ENCODE measurements around the gene ERAS.

The ERAS gene

DNA sequence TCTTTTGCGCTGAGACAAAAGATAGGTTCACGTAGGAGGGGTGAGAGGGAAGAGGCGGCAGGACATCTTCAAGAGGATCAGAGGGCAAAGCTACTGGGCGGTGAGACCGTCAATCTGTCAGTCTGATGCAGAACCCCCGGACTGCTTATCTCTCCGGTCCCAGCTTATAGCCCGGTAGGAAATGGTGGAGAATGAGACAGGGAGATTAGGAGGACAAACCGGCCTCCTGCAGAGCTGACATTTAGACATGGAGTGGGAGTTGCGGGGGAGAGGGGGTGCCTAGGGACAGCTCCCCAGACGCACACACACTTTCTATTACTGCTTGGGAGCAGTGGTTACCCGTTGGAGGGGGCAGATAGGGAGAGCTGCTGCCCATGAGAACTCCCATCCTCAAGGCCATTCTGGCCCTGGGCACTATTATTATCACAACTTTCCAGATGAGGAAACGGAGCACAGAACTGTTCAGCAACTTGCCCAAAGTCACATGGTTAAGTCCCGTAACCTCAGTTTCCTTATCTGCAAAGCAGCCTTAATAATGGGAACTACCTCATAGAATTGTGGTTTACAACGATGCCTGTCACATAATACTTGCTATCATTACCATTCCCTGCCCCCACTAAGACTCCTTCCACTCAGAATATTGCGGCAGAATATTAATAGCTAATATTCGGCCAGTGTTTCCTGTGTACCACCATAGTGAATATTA, 25.6 kb upstream of the ERAS start:
- TF ChIP-seq ZNF384 (IDR thresholded peaks at IDR 0.05) (no peak), BHLHE40 (IDR thresholded peaks at IDR 0.05; ENCODE audit: borderline replicate concordance) (no peak), HDGF (IDR thresholded peaks at IDR 0.05; ENCODE audit: borderline replicate concordance) (no peak), FOXA1 (IDR thresholded peaks at IDR 0.05) (no peak), FOXM1 (IDR thresholded peaks at IDR 0.05; ENCODE audit: borderline replicate concordance) (no peak), ELF4 (IDR thresholded peaks at IDR 0.05) (no peak), NFRKB (IDR thresholded peaks at IDR 0.05) (no peak), TARDBP (IDR thresholded peaks at IDR 0.05) (no peak), ARNT (IDR thresholded peaks at IDR 0.05) (no peak), CTBP1 (IDR thresholded peaks at IDR 0.05; ENCODE audit: borderline replicate concordance) (no peak), SP1 (IDR thresholded peaks at IDR 0.05) (no peak), LEF1 (IDR thresholded peaks at IDR 0.05; ENCODE audit: borderline replicate concordance) (no peak)
- TF ChIP-seq, protein P1, sequence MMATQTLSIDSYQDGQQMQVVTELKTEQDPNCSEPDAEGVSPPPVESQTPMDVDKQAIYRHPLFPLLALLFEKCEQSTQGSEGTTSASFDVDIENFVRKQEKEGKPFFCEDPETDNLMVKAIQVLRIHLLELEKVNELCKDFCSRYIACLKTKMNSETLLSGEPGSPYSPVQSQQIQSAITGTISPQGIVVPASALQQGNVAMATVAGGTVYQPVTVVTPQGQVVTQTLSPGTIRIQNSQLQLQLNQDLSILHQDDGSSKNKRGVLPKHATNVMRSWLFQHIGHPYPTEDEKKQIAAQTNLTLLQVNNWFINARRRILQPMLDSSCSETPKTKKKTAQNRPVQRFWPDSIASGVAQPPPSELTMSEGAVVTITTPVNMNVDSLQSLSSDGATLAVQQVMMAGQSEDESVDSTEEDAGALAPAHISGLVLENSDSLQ (IDR thresholded peaks at IDR 0.05) = no peak
- no peak for DNase-seq (ENCODE audit: extremely low spot score)
- ChIA-PET POLR2A (interaction anchor here (1.1 to 2.1 kb wide), 5 partner anchors 8 to 104 kb away, joined by 3 to 20 read pairs (median 5); partner anchors contain the start of genes PQBP1, SUV39H1 and TIMM17B), CTCF (no interaction called here)

DNA sequence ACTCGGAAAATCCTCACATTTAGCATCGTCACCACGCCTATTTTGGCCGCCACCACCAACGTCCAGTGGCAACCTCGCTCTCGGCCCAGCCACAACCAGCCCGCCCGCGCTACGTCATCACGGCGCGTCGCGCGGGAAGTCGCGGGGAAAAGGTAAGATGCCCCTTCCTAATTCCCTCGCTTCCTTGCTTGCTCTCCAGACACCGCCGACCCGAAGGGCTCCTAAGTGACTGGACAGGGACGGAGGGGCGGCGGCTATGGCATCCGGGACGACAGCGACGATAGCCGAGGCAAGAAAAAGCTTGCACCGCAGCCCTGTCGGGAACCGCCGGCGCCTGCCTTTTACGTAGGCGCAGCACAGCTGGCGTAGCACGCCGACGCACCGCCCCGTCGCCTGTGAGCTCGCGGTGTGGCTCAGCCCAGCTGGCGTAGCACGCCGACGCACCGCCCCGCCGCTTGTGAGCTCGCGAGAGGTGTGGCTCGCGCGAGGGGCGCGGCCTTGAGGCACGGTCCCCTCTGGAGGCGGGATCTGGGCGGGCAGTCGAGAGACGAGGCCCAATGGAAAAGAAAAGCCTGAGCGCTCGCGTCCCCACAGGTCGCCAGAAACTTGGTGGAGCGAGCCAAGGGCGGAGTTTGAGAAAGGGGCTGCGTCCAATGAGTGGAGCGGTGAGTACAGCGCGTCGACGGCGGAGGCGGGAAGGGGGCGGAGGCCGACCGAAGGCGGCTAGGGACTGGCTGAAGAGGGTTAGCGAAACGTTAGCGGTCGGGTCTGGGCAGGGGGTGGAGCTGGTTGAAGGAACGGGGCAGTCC, 24.8 kb upstream of the ERAS start, which contains the start of gene HDAC6:
Gene HDAC6, plus strand, starts transcription at position 788 of the 809 bp plus-strand sequence. CDS start 626 bp downstream, outside the sequence.
- POLR2A ChIA-PET = interaction anchor here (0.6 to 2.1 kb wide), 9 partner anchors 9 to 118 kb away, joined by 3 to 20 read pairs (median 4); partner anchors contain the start of genes PCSK1N, PQBP1, SUV39H1 and TIMM17B
- CTCF ChIA-PET = no interaction called here
- peak; percentile 89 for DNase-seq (ENCODE audit: extremely low spot score)
- no peak for TF ChIP-seq FOXM1 (IDR thresholded peaks at IDR 0.05; ENCODE audit: borderline replicate concordance)
- peak; percentile 89; the same call in 1 of the 2 replicates for TF ChIP-seq HDGF (IDR thresholded peaks at IDR 0.05; ENCODE audit: borderline replicate concordance)
- no peak for TF ChIP-seq LEF1 (IDR thresholded peaks at IDR 0.05; ENCODE audit: borderline replicate concordance)
- peak; percentile 54; the same call in 1 of the 2 replicates for TF ChIP-seq SP1 (IDR thresholded peaks at IDR 0.05)
- TF ChIP-seq L3MBTL2 (conservative IDR thresholded peaks at IDR 0.05) = peak; percentile 55

DNA sequence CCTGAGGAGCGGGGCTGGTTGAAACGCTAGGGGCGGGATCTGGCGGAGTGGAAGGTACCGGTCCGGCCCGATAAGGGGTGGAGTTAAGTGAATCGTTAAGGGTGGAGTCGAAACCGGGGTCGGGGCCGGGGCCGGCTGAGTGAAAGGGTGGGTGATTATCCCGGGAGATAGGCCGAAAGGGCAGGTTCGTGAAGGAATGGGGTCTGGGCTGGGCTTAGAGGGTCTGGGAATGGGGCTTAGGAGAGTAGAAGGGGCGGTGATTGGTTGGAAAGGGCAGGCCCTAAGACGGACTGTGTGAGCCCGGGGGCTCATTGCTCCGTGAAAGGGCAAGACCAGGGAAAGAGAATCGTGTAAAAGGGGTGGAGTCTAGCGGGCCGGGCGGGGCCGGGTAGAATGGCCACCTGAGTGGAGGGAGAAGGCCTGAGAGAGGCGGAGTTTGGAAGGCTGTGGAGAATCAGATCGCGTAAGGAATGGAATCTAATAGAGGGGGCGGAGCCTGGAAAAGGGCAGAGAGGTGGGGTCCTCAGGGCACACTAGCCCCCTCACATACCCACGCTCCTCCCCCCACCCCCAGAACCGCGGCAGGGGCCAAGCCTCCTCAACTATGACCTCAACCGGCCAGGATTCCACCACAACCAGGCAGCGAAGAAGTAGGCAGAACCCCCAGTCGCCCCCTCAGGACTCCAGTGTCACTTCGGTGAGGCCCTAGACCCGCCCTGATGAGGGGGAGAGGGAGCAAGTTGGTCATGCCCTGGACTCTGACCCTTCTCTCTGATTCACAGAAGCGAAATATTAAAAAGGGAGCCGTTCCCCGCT, 24.0 kb upstream of the ERAS start:
- TF ChIP-seq SP1 (IDR thresholded peaks at IDR 0.05) (no peak), TARDBP (IDR thresholded peaks at IDR 0.05) (no peak), L3MBTL2 (conservative IDR thresholded peaks at IDR 0.05) (no peak), NFRKB (IDR thresholded peaks at IDR 0.05) (no peak)
- CTCF ChIA-PET = no interaction called here

DNA sequence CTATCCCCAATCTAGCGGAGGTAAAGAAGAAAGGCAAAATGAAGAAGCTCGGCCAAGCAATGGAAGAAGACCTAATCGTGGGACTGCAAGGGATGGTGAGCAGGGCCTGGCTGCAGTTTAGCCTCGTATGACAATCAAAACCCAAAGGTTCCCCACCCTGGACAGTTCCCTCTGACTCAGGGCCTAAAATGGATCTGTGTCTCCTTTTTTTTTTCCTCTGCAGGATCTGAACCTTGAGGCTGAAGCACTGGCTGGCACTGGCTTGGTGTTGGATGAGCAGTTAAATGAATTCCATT, 23.5 kb upstream of the ERAS start:
- CTCF ChIA-PET = no interaction called here
- POLR2A ChIA-PET = no interaction called here
- no peak for DNase-seq (ENCODE audit: extremely low spot score)
- TF ChIP-seq BHLHE40 (IDR thresholded peaks at IDR 0.05; ENCODE audit: borderline replicate concordance) (no peak), FOXK2 (IDR thresholded peaks at IDR 0.05) (no peak), SP1 (IDR thresholded peaks at IDR 0.05) (no peak), SUZ12 (IDR thresholded peaks at IDR 0.05) (no peak), L3MBTL2 (conservative IDR thresholded peaks at IDR 0.05) (no peak), ELF4 (IDR thresholded peaks at IDR 0.05) (no peak), ZNF384 (IDR thresholded peaks at IDR 0.05) (no peak), HDGF (IDR thresholded peaks at IDR 0.05; ENCODE audit: borderline replicate concordance) (no peak), NFRKB (IDR thresholded peaks at IDR 0.05) (no peak), LEF1 (IDR thresholded peaks at IDR 0.05; ENCODE audit: borderline replicate concordance) (no peak), CTBP1 (IDR thresholded peaks at IDR 0.05; ENCODE audit: borderline replicate concordance) (no peak), ARNT (IDR thresholded peaks at IDR 0.05) (no peak), FOXM1 (IDR thresholded peaks at IDR 0.05; ENCODE audit: borderline replicate concordance) (no peak), FOXA1 (IDR thresholded peaks at IDR 0.05) (no peak), TARDBP (IDR thresholded peaks at IDR 0.05) (no peak)
- TF ChIP-seq, protein P1 (IDR thresholded peaks at IDR 0.05) = no peak

More for the DNA sequence above, 24.0 kb upstream of the ERAS start:
- POLR2A ChIA-PET = interaction anchor here (0.6 to 2.1 kb wide), 8 partner anchors 8 to 117 kb away, joined by 3 to 20 read pairs (median 4); partner anchors contain the start of genes PCSK1N, PQBP1 and TIMM17B
- DNase-seq (ENCODE audit: extremely low spot score) = peak; percentile 72

DNA sequence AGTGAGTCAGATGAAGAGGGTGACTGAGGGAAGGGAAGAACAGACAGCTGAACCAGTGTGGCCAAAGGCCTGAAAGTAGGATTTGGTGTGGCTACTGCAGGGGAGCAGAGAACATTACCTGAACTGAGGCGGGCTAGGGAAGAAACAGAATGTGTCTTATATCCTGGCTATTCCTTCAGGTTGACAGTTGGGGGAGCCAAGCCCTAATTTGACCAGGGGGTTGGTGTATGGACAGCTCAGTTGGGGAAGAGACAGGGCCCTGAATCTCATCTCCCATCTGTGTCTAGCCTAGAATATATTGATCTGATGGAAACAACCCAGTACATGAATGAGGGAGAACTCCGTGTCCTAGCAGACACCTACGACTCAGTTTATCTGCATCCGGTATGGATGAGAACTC, 20.2 kb upstream of the ERAS start:
- ChIA-PET POLR2A (interaction anchor here (0.7 kb wide), 1 partner anchor 46 kb away, joined by 3 read pairs; no protein-coding TSS in a partner anchor), CTCF (no interaction called here)
- DNase-seq (ENCODE audit: extremely low spot score) = no peak
- no peak for TF ChIP-seq NFRKB (IDR thresholded peaks at IDR 0.05)
- no peak for TF ChIP-seq TARDBP (IDR thresholded peaks at IDR 0.05)
- TF ChIP-seq FOXK2 (IDR thresholded peaks at IDR 0.05) = no peak
- no peak for TF ChIP-seq SUZ12 (IDR thresholded peaks at IDR 0.05)
- TF ChIP-seq FOXA1 (IDR thresholded peaks at IDR 0.05) = no peak
- TF ChIP-seq LEF1 (IDR thresholded peaks at IDR 0.05; ENCODE audit: borderline replicate concordance) = no peak

DNA sequence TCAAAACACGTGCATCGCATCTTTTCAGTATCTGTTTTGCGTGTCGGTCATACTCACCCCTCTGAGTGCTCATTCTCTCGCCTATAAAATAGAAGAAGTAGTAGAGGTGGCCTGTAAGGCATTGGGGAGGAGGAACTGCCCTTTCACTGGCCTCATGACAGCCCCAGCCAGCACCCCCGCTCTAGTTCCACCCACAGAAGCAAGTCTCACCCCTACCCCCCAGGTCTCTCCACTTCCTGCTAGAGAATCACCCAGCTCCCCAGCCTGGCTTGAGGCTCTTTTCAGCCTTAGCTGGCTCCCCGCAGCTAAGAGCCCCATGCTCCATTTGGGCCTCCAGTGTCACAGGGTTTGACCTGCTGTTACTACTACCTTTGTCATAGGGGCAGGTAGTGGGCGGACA, 12.7 kb upstream of the ERAS start:
- ChIA-PET CTCF (no interaction called here), POLR2A (no interaction called here)
- no peak for TF ChIP-seq SUZ12 (IDR thresholded peaks at IDR 0.05)
- no peak for TF ChIP-seq FOXM1 (IDR thresholded peaks at IDR 0.05; ENCODE audit: borderline replicate concordance)
- TF ChIP-seq, protein P1 (IDR thresholded peaks at IDR 0.05) = no peak
- TF ChIP-seq L3MBTL2 (conservative IDR thresholded peaks at IDR 0.05) = no peak
- TF ChIP-seq ELF4 (IDR thresholded peaks at IDR 0.05) = no peak
- no peak for TF ChIP-seq FOXK2 (IDR thresholded peaks at IDR 0.05)
- TF ChIP-seq CTBP1 (IDR thresholded peaks at IDR 0.05; ENCODE audit: borderline replicate concordance) = no peak
- no peak for TF ChIP-seq BHLHE40 (IDR thresholded peaks at IDR 0.05; ENCODE audit: borderline replicate concordance)
- TF ChIP-seq TARDBP (IDR thresholded peaks at IDR 0.05) = no peak
- TF ChIP-seq ARNT (IDR thresholded peaks at IDR 0.05) = no peak
- no peak for TF ChIP-seq ZNF384 (IDR thresholded peaks at IDR 0.05)
- no peak for TF ChIP-seq NFRKB (IDR thresholded peaks at IDR 0.05)
- no peak for TF ChIP-seq SP1 (IDR thresholded peaks at IDR 0.05)
- DNase-seq (ENCODE audit: extremely low spot score) = no peak
